Subcutaneous adipose tissue (tissue), 4 donors: ENCODE measurements around the gene ARMC9. TPM values are rescaled to one million over a fixed set of nuclear protein-coding genes. Genes with fewer than 3 reads are reported as not detected.

Experiments
- CTCF ChIP-seq: fragments of 450-650 bp; IDR thresholded peaks from one replicate; pipeline ENCODE4 v1.5.1; 2016; ENCODE audit warnings: low read depth, mild to moderate bottlenecking, control low read depth, antibody characterized with exemption, moderate library complexity
- total RNA-seq, 4 donors: library from RNA; depleted of rRNA; stranded (reverse); fragments of >200 nt; gene quantifications; one replicate each; pipeline ENCODE4 v1.1.0, GENCODE V29; 2016

Gene ARMC9
- total RNA-seq, 4 donors from 2014 or later: 0.98 to 16.5 (median 4.6) TPM

DNA sequence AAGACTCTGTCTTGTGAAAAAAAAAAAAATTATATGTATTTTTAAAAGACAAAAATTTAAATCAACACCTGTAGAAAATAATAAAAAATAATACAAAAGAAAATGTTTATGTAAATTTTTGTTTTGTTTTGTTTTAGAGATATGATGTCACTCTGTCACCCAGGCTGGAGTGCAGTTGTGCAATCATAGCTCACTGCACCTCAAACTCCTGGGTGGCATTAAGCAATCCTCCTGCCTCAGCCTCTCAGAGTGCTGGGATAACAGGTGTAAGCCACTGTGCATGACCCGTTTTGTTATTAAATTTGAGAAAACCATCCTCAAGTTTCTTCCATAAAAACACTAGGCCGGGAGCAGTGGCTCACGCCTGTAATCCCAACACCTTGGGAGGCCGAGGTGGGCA lies 140.9 kb downstream of the ARMC9 start:
- no peak for TF ChIP-seq CTCF

DNA sequence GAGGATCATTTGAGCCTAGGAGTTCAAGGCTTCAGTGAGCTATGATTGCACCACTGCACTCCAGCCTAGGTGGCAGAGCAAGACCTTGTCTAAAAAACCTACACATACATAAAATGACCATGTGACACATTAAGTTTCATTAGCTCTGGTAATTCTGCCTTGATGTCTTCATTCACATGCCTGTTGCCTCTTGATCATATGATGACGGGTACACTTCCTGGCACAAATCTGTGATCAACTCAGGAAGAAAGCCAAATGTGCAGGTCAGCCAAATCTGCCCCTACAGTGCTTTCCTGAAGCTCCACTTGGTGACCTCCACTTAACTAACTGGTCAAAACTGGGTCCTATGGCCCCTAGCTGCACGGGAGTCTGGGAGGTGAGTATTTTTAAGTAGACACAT lies 142.7 kb downstream of the ARMC9 start:
- TF ChIP-seq CTCF: no peak

DNA sequence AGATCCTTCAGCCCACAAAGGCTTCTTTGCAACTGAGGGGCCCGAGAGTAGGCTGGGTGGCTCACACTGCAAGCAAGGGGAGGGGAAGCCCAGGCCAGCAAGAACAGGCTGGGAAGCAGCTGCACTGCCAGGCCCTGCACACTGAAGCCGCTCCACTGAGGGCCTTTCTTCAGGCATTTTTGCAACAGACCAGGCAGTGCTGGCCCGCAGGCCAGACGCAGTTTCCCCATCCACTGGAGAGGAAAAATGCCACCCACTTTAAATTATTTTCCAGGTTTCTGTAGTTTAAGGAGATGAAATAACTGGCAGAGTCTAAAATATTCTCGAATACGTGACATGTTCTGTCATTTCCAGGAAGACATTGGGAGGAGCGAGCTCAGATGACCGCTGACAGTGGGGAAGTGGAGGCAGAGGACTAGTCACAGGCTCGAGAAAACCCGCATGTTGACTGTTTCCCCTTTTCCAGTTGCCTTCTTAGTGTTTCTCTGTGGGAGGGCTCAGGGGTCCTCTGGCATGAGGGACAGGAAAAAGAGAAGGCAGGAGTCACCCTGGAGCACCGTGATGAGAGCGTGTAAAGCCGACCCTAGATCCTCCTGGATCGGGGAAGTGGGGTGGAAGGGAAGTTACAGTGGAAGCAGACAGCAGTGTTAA lies 143.8 kb downstream of the ARMC9 start:
- no peak for TF ChIP-seq CTCF

DNA sequence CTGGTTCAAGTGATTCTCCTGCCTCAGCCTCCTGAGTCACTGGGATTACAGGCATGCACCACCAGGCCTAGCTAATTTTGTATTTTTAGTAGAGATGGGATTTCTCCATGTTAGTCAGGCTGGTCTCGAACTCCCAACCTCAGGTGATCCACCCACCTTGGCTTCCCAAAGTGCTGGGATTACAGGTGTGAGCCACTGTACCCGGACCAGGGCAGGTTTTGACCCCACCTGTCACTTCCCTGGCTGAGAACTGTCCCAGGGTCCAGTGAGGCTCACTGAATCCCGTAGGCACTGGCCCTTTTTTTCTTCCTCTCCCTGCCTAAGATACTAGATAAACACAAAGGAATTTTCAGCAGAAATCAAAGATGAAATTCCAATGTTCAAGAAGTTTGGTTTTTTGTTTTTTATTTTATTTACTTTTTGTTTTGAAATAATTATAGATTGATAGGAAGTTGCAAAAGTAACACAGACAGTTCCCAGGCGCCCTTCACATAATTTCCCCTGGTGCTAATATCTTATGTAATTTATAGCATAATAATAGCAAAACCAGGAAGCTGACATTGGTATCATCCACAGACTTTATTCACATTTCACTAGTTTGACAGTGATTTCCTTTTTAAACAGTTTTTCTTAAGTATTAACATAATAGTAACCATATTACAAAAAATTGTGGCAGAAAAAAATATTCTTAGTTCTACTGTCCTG lies 144.7 kb downstream of the ARMC9 start:
- no peak for TF ChIP-seq CTCF

GRCh38 chr2:231343988-231344387 lies 145.6 kb downstream of the ARMC9 start:
- TF ChIP-seq CTCF: no peak

- TF ChIP-seq CTCF: no peak
Observed at GRCh38 chr2:231344851-231345250, 146.4 kb downstream of the ARMC9 start.

- no peak for TF ChIP-seq CTCF
Observed at GRCh38 chr2:231347081-231347480, 148.7 kb downstream of the ARMC9 start.
